ENCODE measurements around the gene PAQR3. TPM values are rescaled to one million over a fixed set of nuclear protein-coding genes. Genes with fewer than 3 reads are reported as not detected.
A peak's percentile ranks its signal among the peaks of the same experiment; 100 is the strongest.

The PAQR3 gene
- total and polyA plus RNA-seq, 9 of the 15 experiments (the other 6 are each of a cell fraction or from before 2014, with no cell fraction given) = 10.7 to 77.1 (median 31.6) TPM

GRCh38 chr4:78936989-78937388 lies 2.2 kb downstream of the PAQR3 start (continued):
- TF ChIP-seq REST (IDR thresholded peaks at IDR 0.05; ENCODE audit: borderline replicate concordance) = no peak
- no peak for TF ChIP-seq REST (CRISPR knock-in tag; IDR thresholded peaks at IDR 0.05; ENCODE audit: low read depth)
- TF ChIP-seq ZNF76 (CRISPR knock-in tag; IDR thresholded peaks at IDR 0.05; ENCODE audit: borderline replicate concordance) = no peak
- peak; percentile 51; the same call in 1 of the 2 replicates for TF ChIP-seq TEAD4 (IDR thresholded peaks at IDR 0.05; ENCODE audit: low read length)
- no peak for TF ChIP-seq TEAD4 (CRISPR knock-in tag; IDR thresholded peaks at IDR 0.05; ENCODE audit: borderline replicate concordance)
- TF ChIP-seq MIER1 (IDR thresholded peaks at IDR 0.05; ENCODE audit: low read depth) = no peak
- no peak for TF ChIP-seq TSHZ1 (CRISPR knock-in tag; IDR thresholded peaks at IDR 0.05)
- no peak for TF ChIP-seq NFIC (IDR thresholded peaks at IDR 0.05)
- no peak for TF ChIP-seq ERF (CRISPR knock-in tag; IDR thresholded peaks at IDR 0.05)
- TF ChIP-seq FIP1L1 (IDR thresholded peaks at IDR 0.05; ENCODE audit: low read depth, low read length, poor library complexity, severe bottlenecking) = no peak
- TF ChIP-seq KDM4B (IDR thresholded peaks at IDR 0.05; ENCODE audit: borderline replicate concordance in 2 of 2, low read depth in 1 of 2) = no peak
- TF ChIP-seq ZNF41 (CRISPR knock-in tag; conservative IDR thresholded peaks at IDR 0.05) = no peak
- TF ChIP-seq ARID1B (IDR thresholded peaks at IDR 0.05) = peak; percentile 55; the same call in 1 of the 2 replicates
- TF ChIP-seq ATF1 (CRISPR knock-in tag; IDR thresholded peaks at IDR 0.05) = no peak
- TF ChIP-seq ATF1 (tag; IDR thresholded peaks at IDR 0.05) = no peak
- no peak for TF ChIP-seq EP400 (IDR thresholded peaks at IDR 0.05)
- TF ChIP-seq ASH1L (IDR thresholded peaks at IDR 0.05; ENCODE audit: borderline replicate concordance, low read depth, partially characterized antibody) = no peak
- TF ChIP-seq SNRNP70 (optimal IDR thresholded peaks at IDR 0.05; ENCODE audit: low read depth, low read length) = no peak
- no peak for TF ChIP-seq ZC3H4 (CRISPR knock-in tag; IDR thresholded peaks at IDR 0.05; ENCODE audit: borderline replicate concordance)
- TF ChIP-seq SRSF3 (IDR thresholded peaks at IDR 0.05; ENCODE audit: insufficient read depth, low read length) = no peak

All from K562 (cell line).